ENCODE data around the gene RUNX2.

DNA sequence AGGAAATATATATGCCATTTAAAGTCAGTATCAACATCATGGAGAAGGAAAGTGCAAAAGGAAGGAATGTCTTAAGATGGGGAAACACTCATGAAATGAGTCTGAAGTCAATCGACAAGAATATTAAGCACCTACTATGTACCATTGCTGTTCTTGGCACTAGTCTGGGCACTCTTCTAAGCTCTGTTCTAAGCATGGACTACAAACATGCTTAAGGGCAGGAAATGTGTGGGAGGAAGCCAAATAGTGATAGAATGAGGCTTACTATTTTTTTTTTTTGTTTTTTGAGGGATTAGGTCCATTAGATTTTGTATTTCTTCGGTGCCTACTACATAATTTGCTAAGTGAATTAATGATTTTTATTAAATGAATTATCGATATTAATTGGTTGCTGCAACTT is 133.4 kb downstream of the RUNX2 start:
- no peak for TF ChIP-seq EZH2 (IDR thresholded peaks at IDR 0.05; ENCODE audit: borderline replicate concordance)
- TF ChIP-seq, protein P1, sequence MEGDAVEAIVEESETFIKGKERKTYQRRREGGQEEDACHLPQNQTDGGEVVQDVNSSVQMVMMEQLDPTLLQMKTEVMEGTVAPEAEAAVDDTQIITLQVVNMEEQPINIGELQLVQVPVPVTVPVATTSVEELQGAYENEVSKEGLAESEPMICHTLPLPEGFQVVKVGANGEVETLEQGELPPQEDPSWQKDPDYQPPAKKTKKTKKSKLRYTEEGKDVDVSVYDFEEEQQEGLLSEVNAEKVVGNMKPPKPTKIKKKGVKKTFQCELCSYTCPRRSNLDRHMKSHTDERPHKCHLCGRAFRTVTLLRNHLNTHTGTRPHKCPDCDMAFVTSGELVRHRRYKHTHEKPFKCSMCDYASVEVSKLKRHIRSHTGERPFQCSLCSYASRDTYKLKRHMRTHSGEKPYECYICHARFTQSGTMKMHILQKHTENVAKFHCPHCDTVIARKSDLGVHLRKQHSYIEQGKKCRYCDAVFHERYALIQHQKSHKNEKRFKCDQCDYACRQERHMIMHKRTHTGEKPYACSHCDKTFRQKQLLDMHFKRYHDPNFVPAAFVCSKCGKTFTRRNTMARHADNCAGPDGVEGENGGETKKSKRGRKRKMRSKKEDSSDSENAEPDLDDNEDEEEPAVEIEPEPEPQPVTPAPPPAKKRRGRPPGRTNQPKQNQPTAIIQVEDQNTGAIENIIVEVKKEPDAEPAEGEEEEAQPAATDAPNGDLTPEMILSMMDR (IDR thresholded peaks at IDR 0.05; ENCODE audit: poor library complexity): no peak
- TF ChIP-seq EZH2phosphoT487 (IDR thresholded peaks at IDR 0.05; ENCODE audit: low read depth, severe bottlenecking, unreplicated experiment): no peak

Measured in hepatocyte (in vitro differentiated cells).